Astrocyte (in vitro differentiated cells and primary cell): ENCODE results near the gene CAPN12. TPM values are rescaled to one million over a fixed set of nuclear protein-coding genes. Genes with fewer than 3 reads are reported as not detected.

Experiments
- DNase-seq: peaks from one replicate; pipeline ENCODE4 v3.0.0-alpha.2; 2010; ENCODE audit warnings: low read depth
- FAIRE-seq: peaks from 2 replicates; lab custom pipeline; 2011; peaks lifted over from hg19 to GRCh38; lab: Jason Lieb, UNC
- H2AFZ ChIP-seq: 2 replicates; pipeline ENCODE4 v1.6.0; 2012; ENCODE audit warnings: low read depth, low read length, inconsistent platforms
- H3K27ac ChIP-seq: 2 replicates; pipeline ENCODE4 v1.5.1; 2011; ENCODE audit warnings: low read depth, low read length, inconsistent platforms
- H3K27me3 ChIP-seq: 2 replicates; pipeline ENCODE4 v1.6.0; 2011; ENCODE audit warnings: low read length, inconsistent platforms; ENCODE audit not compliant: insufficient read depth
- H3K36me3 ChIP-seq: 2 replicates; pipeline ENCODE4 v1.5.1; 2011; ENCODE audit warnings: low read length, inconsistent platforms; ENCODE audit not compliant: insufficient read depth
- H3K4me1 ChIP-seq: 2 replicates; pipeline ENCODE4 v1.5.1; 2011; ENCODE audit warnings: low read length, inconsistent platforms; ENCODE audit not compliant: insufficient read depth
- H3K4me2 ChIP-seq: 2 replicates; pipeline ENCODE4 v1.6.0; 2012; ENCODE audit warnings: low read length, inconsistent platforms
- H3K4me3 ChIP-seq: 2 replicates; pipeline ENCODE4 v1.5.1; 2011; ENCODE audit warnings: low read depth, mild to moderate bottlenecking, low read length, inconsistent platforms; ENCODE audit not compliant: insufficient read depth
- H3K79me2 ChIP-seq: 2 replicates; pipeline ENCODE4 v1.6.0; 2012; ENCODE audit warnings: mild to moderate bottlenecking, low read length, inconsistent platforms; ENCODE audit not compliant: insufficient read depth
- H3K9ac ChIP-seq: 2 replicates; pipeline ENCODE4 v1.6.0; 2012; ENCODE audit warnings: mild to moderate bottlenecking, low read length, inconsistent platforms
- H3K9me3 ChIP-seq: 2 replicates; pipeline ENCODE4 v1.5.1; 2012; ENCODE audit warnings: low read depth, mild to moderate bottlenecking, low read length, inconsistent platforms; ENCODE audit not compliant: insufficient read depth
- H4K20me1 ChIP-seq: 2 replicates; pipeline ENCODE4 v1.6.0; 2012; ENCODE audit warnings: low read length, inconsistent platforms; ENCODE audit not compliant: insufficient read depth
- H3K27ac Mint-ChIP-seq: one replicate; pipeline ENCODE4 v1.8.0; 2021; ENCODE audit warnings: mild to moderate bottlenecking, mixed read lengths; ENCODE audit not compliant: unreplicated experiment
- H3K27me3 Mint-ChIP-seq: one replicate; pipeline ENCODE4 v1.8.0; 2021; ENCODE audit warnings: low read depth, mixed read lengths; ENCODE audit not compliant: unreplicated experiment
- H3K36me3 Mint-ChIP-seq: one replicate; pipeline ENCODE4 v1.8.0; 2021; ENCODE audit warnings: low read depth, mixed read lengths; ENCODE audit not compliant: unreplicated experiment
- H3K4me1 Mint-ChIP-seq: one replicate; pipeline ENCODE4 v1.8.0; 2021; ENCODE audit warnings: low read depth, mixed read lengths; ENCODE audit not compliant: unreplicated experiment
- H3K4me3 Mint-ChIP-seq: one replicate; pipeline ENCODE4 v1.8.0; 2021; ENCODE audit warnings: mild to moderate bottlenecking, moderate library complexity, mixed read lengths; ENCODE audit not compliant: unreplicated experiment
- H3K9me3 Mint-ChIP-seq: one replicate; pipeline ENCODE4 v1.8.0; 2021; ENCODE audit warnings: mild to moderate bottlenecking, mixed read lengths; ENCODE audit not compliant: unreplicated experiment
- EZH2 ChIP-seq: IDR thresholded peaks from 2 replicates; pipeline ENCODE4 v1.6.1; 2012; ENCODE audit warnings: mild to moderate bottlenecking, low read length, inconsistent platforms; ENCODE audit not compliant: insufficient read depth
- total RNA-seq: library from RNA; stranded (reverse); gene quantifications from 2 replicates; pipeline ENCODE4 v1.2.1, GENCODE V29; 2021
- TF ChIP-seq, protein P1 (sequence below): IDR thresholded peaks from 2 replicates; pipeline ENCODE4 v1.5.1; 2011; ENCODE audit warnings: low read depth, mild to moderate bottlenecking, inconsistent platforms, low read length, moderate library complexity; ENCODE audit not compliant: insufficient read depth

The CAPN12 gene
- total RNA-seq, 1 donor from 2014 or later = 4.6 TPM

DNA sequence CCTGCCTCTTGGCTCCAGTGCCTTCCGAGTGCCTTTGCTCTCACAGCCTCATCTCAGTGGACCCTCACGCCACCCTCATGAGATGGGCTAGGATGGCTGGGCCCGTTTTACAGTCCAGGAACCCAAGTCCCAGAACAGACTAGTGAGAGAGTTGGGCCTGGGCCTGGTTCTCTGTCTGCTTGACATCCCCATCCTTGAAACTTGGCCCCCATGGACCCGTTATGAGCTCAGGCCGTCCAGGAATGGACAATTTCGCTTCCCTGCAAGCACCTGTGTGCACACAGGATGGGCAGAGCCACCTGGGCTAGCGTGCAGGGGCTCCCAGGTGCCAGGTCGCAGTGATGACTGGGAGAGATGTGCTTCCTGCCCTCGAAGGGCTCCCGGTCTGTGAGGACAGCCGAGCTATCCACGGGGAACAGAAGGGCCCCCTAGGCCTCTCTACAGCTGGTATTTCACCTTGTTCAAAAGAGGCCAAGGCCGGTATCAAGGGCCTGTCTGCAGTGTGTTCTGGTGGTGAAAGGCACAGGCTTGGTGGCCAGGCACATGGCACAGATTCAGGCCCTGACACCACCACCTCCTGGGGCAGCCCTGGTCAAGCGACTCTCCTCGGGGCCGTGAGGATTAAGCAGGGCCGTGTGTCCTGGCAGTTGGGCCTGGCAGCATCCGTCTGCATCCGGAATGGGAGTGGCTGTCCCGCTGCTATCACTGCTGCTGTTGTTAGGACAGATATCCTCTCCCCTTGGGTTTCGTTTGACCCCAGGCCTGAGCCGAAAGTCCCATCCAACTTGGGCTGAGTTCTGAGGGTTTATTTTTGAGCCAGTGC, 38.9 kb downstream of the CAPN12 start:
- H3K9me3 Mint-ChIP-seq = no peaks in the 10 kb centered on the region
- FAIRE-seq = no peak
- H3K79me2 ChIP-seq = peaks cover 96% of the 10 kb centered on the region
- no peaks in the 10 kb centered on the region for H3K27me3 ChIP-seq
- peaks cover 91% of the 10 kb centered on the region for H4K20me1 ChIP-seq
- peak overlapping the region; percentile 9 for H3K27ac ChIP-seq
- H3K4me3 Mint-ChIP-seq = no peak overlapping the region
- H3K4me1 ChIP-seq = peaks cover 47% of the 10 kb centered on the region
- no peaks in the 10 kb centered on the region for H3K9me3 ChIP-seq
- no peaks in the 10 kb centered on the region for H3K27me3 Mint-ChIP-seq
- H3K36me3 Mint-ChIP-seq = peaks cover 30% of the 10 kb centered on the region
- no peak for DNase-seq
- TF ChIP-seq, protein P1, sequence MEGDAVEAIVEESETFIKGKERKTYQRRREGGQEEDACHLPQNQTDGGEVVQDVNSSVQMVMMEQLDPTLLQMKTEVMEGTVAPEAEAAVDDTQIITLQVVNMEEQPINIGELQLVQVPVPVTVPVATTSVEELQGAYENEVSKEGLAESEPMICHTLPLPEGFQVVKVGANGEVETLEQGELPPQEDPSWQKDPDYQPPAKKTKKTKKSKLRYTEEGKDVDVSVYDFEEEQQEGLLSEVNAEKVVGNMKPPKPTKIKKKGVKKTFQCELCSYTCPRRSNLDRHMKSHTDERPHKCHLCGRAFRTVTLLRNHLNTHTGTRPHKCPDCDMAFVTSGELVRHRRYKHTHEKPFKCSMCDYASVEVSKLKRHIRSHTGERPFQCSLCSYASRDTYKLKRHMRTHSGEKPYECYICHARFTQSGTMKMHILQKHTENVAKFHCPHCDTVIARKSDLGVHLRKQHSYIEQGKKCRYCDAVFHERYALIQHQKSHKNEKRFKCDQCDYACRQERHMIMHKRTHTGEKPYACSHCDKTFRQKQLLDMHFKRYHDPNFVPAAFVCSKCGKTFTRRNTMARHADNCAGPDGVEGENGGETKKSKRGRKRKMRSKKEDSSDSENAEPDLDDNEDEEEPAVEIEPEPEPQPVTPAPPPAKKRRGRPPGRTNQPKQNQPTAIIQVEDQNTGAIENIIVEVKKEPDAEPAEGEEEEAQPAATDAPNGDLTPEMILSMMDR = no peak
- TF ChIP-seq EZH2 = no peak
- no peak overlapping the region for H3K9ac ChIP-seq
- peaks cover 69% of the 10 kb centered on the region for H3K36me3 ChIP-seq
- peak overlapping the region; percentile 18 for H3K27ac Mint-ChIP-seq
- no peak overlapping the region for H3K4me3 ChIP-seq
- no peak overlapping the region for H3K4me2 ChIP-seq
- H3K4me1 Mint-ChIP-seq = peaks cover 22% of the 10 kb centered on the region
- H2AFZ ChIP-seq = no peak overlapping the region

DNA sequence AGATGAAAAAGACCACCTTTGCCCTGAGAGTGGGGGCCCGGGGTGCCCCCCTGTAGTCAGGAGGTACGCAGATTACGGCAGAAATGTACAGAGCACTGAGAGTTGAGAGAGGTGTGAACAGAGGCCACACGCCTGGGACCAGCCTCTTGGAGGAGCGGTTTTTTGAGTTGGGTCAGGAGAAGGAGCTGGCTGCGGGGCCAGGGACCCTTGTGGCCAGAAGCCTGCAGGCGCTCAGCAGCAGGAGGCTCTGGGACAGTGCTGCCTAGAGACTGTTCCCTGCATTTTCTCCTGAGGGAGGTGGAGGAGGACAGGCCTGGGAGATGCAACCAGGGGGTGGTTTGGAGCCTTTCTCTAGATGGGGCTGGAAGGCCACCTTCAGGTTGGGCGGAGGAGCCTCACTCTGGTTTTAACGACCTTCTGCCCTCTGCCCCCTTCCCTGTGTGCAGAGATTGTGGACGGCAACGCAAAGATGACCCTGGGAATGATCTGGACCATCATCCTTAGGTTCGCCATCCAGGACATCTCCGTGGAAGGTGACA, 39.7 kb downstream of the CAPN12 start:
- H3K36me3 Mint-ChIP-seq = peaks cover 26% of the 10 kb centered on the region
- Histone ChIP-seq H4K20me1 (peaks cover 92% of the 10 kb centered on the region), H3K36me3 (peaks cover 72% of the 10 kb centered on the region)

More for the DNA sequence above, 39.7 kb downstream of the CAPN12 start:
- no peak overlapping the region for H2AFZ ChIP-seq
- Mint-ChIP-seq H3K4me3 (peak overlapping the region; percentile 16), H3K27me3 (no peaks in the 10 kb centered on the region), H3K4me1 (peaks cover 24% of the 10 kb centered on the region), H3K9me3 (no peaks in the 10 kb centered on the region), H3K27ac (peak overlapping the region; percentile 45)
- H3K9me3 ChIP-seq = no peaks in the 10 kb centered on the region
- peaks cover 97% of the 10 kb centered on the region for H3K79me2 ChIP-seq
- H3K4me2 ChIP-seq = no peak overlapping the region
- peaks cover 43% of the 10 kb centered on the region for H3K4me1 ChIP-seq
- no peak overlapping the region for H3K4me3 ChIP-seq
- H3K9ac ChIP-seq = no peak overlapping the region
- FAIRE-seq = no peak
- H3K27ac ChIP-seq = no peak overlapping the region
- H3K27me3 ChIP-seq = no peaks in the 10 kb centered on the region
- DNase-seq = no peak
- no peak for TF ChIP-seq EZH2
- TF ChIP-seq, protein P1 = no peak
